ENCODE measurements around the gene CYBB. TPM values are rescaled to one million over a fixed set of nuclear protein-coding genes. Genes with fewer than 3 reads are reported as not detected.

Gene CYBB
- total RNA-seq = 0.42 and 0.60 TPM in 2 replicates
- polyA plus RNA-seq = 0.38 TPM in 1 of 2 replicates, not detected in the other

DNA sequence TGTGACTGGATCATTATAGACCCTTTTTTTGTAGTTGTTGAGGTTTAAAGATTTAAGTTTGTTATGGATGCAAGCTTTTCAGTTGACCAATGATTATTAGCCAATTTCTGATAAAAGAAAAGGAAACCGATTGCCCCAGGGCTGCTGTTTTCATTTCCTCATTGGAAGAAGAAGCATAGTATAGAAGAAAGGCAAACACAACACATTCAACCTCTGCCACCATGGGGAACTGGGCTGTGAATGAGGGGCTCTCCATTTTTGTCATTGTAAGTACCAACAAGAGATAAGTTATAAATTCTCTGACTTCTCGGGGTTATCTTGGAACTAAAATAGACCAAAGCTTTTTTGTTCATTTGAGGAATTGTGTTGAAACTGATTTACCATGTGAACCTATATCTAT is at the start of gene CYBB:
CYBB (plus strand) TSS at position 203 of the 400 bp plus-strand sequence; CDS start at position 222, 19 bp downstream.
- H3K4me3 ChIP-seq = no peak within 1 kb of the TSS
- no peaks in the 10 kb centered on the region for H3K27me3 ChIP-seq
- H3K36me3 ChIP-seq = no peaks in the 10 kb centered on the region
- H3K27ac ChIP-seq = peak within 1 kb of the TSS; percentile 31
- H3K9me3 ChIP-seq (ENCODE audit: low read depth) = no peaks in the 10 kb centered on the region
- DNase-seq (ENCODE audit: low read depth in 1 of 2, low spot score in 1 of 2) = no peak
- H3K4me1 ChIP-seq (ENCODE audit: low read depth) = peaks cover 20% of the 10 kb centered on the region
- TF ChIP-seq, protein P1, sequence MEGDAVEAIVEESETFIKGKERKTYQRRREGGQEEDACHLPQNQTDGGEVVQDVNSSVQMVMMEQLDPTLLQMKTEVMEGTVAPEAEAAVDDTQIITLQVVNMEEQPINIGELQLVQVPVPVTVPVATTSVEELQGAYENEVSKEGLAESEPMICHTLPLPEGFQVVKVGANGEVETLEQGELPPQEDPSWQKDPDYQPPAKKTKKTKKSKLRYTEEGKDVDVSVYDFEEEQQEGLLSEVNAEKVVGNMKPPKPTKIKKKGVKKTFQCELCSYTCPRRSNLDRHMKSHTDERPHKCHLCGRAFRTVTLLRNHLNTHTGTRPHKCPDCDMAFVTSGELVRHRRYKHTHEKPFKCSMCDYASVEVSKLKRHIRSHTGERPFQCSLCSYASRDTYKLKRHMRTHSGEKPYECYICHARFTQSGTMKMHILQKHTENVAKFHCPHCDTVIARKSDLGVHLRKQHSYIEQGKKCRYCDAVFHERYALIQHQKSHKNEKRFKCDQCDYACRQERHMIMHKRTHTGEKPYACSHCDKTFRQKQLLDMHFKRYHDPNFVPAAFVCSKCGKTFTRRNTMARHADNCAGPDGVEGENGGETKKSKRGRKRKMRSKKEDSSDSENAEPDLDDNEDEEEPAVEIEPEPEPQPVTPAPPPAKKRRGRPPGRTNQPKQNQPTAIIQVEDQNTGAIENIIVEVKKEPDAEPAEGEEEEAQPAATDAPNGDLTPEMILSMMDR (IDR thresholded peaks at IDR 0.05; ENCODE audit: low read depth, low read length) = no peak

DNA sequence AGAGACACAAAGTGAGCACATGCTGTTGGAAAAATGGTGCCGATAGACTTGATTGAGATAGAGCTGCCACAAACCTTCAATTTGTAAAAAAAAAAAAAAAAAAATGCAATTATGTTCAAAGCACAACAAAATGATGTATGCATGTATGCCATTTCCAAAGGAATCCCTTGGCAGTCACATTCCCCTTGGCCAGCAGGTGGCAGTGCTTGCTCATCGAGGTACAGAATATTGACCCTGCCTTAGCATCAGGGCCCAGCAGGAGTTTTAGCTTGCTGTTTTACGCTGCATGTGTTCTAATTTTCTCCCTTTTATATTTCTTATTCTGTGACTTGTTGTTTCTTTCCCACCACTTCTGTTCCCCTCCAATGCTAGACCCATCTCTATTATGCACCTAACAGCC is 34.5 kb upstream of the CYBB start:
- no peaks in the 10 kb centered on the region for H3K36me3 ChIP-seq
- peak; percentile 72 to 79 for DNase-seq (ENCODE audit: low read depth in 1 of 2, low spot score in 1 of 2)
- no peaks in the 10 kb centered on the region for H3K27me3 ChIP-seq
- no peak overlapping the region for H3K27ac ChIP-seq
- no peaks in the 10 kb centered on the region for H3K9me3 ChIP-seq (ENCODE audit: low read depth)
- H3K4me1 ChIP-seq (ENCODE audit: low read depth) = no peaks in the 10 kb centered on the region
- no peak overlapping the region for H3K4me3 ChIP-seq
- TF ChIP-seq, protein P1 (IDR thresholded peaks at IDR 0.05; ENCODE audit: low read depth, low read length) = peak; percentile 69

DNA sequence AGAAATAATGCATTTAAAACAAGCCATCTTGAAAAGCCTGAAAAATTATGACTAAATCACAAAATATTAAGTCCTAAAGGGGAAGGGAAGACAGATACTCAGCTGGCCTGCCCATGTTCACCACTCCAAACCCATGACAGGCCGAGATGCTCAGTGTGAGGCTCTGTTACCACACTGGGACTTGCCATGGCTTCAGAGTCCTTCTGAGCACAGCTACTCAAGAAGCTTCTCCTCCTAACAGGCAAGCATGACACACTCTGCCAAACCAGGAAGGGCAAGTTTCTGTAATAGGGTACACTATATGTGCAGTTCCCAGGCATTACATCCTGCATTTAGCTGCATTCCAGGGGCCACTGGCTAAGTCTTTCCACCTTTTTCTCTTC is 34.0 kb upstream of the CYBB start:
- Histone ChIP-seq H3K27me3 (no peaks in the 10 kb centered on the region), H3K4me1 (ENCODE audit: low read depth) (no peaks in the 10 kb centered on the region), H3K27ac (no peak overlapping the region), H3K4me3 (no peak overlapping the region), H3K9me3 (ENCODE audit: low read depth) (no peaks in the 10 kb centered on the region), H3K36me3 (no peaks in the 10 kb centered on the region)
- TF ChIP-seq, protein P1 (IDR thresholded peaks at IDR 0.05; ENCODE audit: low read depth, low read length) = no peak
- no peak for DNase-seq (ENCODE audit: low read depth in 1 of 2, low spot score in 1 of 2)

DNA sequence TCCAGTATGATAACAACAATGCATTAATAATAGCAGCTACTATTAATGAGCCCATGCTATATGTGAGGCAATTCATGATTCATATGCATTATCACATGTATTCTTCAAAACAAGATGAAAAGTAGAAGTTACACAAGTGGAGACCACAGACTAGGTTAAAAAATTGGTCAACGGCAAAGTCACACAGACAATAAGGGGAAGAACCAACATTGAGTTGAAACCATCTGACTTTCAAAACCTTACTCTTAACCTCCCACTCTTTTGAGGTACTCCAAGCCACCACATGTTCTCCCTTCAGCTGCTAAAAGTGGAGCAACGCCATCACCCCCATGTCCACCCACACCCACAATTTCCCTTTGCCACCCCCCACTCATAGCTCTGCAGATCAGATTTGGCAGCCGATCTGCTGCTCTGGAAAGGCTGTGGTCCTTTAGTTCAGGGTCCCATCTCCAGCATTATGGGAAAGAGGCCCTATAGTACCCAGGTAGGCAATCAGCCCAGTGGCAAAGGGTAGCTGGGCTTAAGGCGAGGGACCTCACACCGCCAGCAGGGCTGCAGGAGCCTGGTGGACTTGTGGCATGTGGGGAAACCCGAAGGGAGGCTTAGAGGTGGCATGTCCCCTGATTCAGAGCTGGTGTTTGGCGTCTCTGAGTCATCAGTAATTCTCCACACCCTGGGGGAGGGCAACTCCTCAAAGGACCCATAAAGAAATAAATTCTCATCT is 33.5 kb upstream of the CYBB start:
- H3K9me3 ChIP-seq (ENCODE audit: low read depth) = no peaks in the 10 kb centered on the region
- no peak overlapping the region for H3K27ac ChIP-seq
- no peaks in the 10 kb centered on the region for H3K36me3 ChIP-seq
- no peak for DNase-seq (ENCODE audit: low read depth in 1 of 2, low spot score in 1 of 2)
- no peak overlapping the region for H3K4me3 ChIP-seq
- no peaks in the 10 kb centered on the region for H3K27me3 ChIP-seq
- TF ChIP-seq, protein P1 (IDR thresholded peaks at IDR 0.05; ENCODE audit: low read depth, low read length) = no peak
- no peaks in the 10 kb centered on the region for H3K4me1 ChIP-seq (ENCODE audit: low read depth)

DNA sequence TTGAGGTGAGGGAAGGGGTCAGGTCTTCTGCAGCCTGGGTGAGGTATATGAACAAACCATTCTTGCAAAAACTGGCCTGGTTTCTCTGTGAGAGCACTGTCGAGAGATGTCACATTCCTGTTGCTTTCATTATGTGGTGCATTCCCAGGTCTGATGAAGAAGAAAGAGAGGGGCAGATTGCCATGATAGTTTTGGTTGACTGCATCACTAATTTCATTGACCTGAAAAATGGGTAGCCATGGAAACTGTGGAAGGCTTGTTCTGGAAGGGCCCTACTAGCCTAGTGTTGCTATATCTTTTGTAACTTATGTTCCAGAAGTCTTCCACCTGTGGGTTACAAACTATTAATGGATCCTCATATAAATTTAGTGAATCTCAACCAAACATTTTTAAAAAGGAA is 32.9 kb upstream of the CYBB start:
- Histone ChIP-seq H3K36me3 (no peaks in the 10 kb centered on the region), H3K4me1 (ENCODE audit: low read depth) (no peaks in the 10 kb centered on the region), H3K27me3 (no peaks in the 10 kb centered on the region), H3K9me3 (ENCODE audit: low read depth) (no peaks in the 10 kb centered on the region), H3K27ac (no peak overlapping the region), H3K4me3 (no peak overlapping the region)
- DNase-seq (ENCODE audit: low read depth in 1 of 2, low spot score in 1 of 2) = no peak
- TF ChIP-seq, protein P1 (IDR thresholded peaks at IDR 0.05; ENCODE audit: low read depth, low read length) = no peak
